Esophagus squamous epithelium (tissue), 4 donors: ENCODE data around the gene SLC19A2.

Experiments used
- CTCF ChIP-seq, 6 experiments: fragments of 450-650 bp in 4 of 6; fragments of 200-600 bp in 2 of 6; sonication (generic) in 2 of 6; IDR thresholded peaks; one replicate each; pipeline ENCODE4 v1.5.1; 2016 to 2019; ENCODE audit warnings: antibody characterized with exemption in 6 of 6, mild to moderate bottlenecking in 4 of 6, moderate library complexity in 4 of 6
- POLR2A ChIP-seq, 4 donors: fragments of 450-650 bp; IDR thresholded peaks; one replicate each; pipeline ENCODE4 v1.6.1; 2017; ENCODE audit warnings: antibody characterized with exemption in 4 of 4, mild to moderate bottlenecking in 4 of 4, moderate library complexity in 3 of 4

GRCh38 chr1:169484101-169484500 is 1.6 kb downstream of the SLC19A2 start:
- TF ChIP-seq CTCF (IDR thresholded peaks at IDR 0.05) (no peak), POLR2A (IDR thresholded peaks at IDR 0.05) (no peak)
